AG09309 (cell line): Measurements from ENCODE around the gene IGFBP4.

ENCODE experiments used
- DNase-seq: peaks from one replicate; pipeline ENCODE4 v3.0.0-alpha.2; 2010; ENCODE audit warnings: low read depth
- H3K4me3 ChIP-seq: 2 replicates; pipeline ENCODE4 v1.5.1; 2011; ENCODE audit warnings: mild to moderate bottlenecking, low read depth, low read length, moderate library complexity; ENCODE audit not compliant: control insufficient read depth
- TF ChIP-seq, protein P1 (sequence below): IDR thresholded peaks from 2 replicates; pipeline ENCODE4 v1.5.1; 2011; ENCODE audit warnings: mild to moderate bottlenecking, low read depth, low read length, inconsistent platforms; ENCODE audit not compliant: insufficient read depth, control insufficient read depth; ENCODE audit errors: missing control alignments

Gene IGFBP4

DNA sequence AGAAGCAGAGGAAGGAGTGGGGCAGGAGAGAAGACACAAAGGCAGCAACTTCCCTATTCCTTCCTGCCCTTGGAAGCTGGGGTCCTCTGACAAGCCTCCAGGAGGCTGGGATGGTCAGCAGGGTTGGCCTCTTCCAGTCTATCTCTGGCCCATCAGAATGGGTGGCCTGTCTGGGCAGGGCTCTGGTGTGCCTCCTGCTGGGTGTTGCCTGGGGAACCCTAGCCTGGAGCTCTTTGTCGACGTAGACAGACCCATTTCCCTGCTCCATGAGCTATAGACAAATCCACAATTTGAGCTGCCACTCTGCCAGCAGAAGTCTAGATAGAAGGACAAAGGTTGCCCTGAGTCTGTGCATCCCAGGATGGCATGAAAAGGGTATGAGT, 11.4 kb downstream of the IGFBP4 start:
- H3K4me3 ChIP-seq, result no peak overlapping the region
- no peak for DNase-seq
- TF ChIP-seq, protein P1, sequence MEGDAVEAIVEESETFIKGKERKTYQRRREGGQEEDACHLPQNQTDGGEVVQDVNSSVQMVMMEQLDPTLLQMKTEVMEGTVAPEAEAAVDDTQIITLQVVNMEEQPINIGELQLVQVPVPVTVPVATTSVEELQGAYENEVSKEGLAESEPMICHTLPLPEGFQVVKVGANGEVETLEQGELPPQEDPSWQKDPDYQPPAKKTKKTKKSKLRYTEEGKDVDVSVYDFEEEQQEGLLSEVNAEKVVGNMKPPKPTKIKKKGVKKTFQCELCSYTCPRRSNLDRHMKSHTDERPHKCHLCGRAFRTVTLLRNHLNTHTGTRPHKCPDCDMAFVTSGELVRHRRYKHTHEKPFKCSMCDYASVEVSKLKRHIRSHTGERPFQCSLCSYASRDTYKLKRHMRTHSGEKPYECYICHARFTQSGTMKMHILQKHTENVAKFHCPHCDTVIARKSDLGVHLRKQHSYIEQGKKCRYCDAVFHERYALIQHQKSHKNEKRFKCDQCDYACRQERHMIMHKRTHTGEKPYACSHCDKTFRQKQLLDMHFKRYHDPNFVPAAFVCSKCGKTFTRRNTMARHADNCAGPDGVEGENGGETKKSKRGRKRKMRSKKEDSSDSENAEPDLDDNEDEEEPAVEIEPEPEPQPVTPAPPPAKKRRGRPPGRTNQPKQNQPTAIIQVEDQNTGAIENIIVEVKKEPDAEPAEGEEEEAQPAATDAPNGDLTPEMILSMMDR, result no peak

DNA sequence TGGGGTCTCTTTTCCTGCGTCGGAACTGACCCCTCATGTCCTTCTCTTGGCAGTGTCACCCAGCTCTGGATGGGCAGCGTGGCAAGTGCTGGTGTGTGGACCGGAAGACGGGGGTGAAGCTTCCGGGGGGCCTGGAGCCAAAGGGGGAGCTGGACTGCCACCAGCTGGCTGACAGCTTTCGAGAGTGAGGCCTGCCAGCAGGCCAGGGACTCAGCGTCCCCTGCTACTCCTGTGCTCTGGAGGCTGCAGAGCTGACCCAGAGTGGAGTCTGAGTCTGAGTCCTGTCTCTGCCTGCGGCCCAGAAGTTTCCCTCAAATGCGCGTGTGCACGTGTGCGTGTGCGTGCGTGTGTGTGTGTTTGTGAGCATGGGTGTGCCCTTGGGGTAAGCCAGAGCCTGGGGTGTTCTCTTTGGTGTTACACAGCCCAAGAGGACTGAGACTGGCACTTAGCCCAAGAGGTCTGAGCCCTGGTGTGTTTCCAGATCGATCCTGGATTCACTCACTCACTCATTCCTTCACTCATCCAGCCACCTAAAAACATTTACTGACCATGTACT, 13.2 kb downstream of the IGFBP4 start:
- TF ChIP-seq, protein P1, result no peak
- no peak overlapping the region for H3K4me3 ChIP-seq
- no peak for DNase-seq

DNA sequence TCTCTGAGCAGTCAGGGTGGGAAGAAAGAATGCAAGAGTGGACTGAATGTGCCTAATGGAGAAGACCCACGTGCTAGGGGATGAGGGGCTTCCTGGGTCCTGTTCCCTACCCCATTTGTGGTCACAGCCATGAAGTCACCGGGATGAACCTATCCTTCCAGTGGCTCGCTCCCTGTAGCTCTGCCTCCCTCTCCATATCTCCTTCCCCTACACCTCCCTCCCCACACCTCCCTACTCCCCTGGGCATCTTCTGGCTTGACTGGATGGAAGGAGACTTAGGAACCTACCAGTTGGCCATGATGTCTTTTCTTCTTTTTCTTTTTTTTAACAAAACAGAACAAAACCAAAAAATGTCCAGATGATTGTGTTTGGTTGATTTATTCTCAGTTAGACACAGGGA, 14.1 kb downstream of the IGFBP4 start:
- no peak for DNase-seq
- no peak overlapping the region for H3K4me3 ChIP-seq
- TF ChIP-seq, protein P1, result no peak

DNA sequence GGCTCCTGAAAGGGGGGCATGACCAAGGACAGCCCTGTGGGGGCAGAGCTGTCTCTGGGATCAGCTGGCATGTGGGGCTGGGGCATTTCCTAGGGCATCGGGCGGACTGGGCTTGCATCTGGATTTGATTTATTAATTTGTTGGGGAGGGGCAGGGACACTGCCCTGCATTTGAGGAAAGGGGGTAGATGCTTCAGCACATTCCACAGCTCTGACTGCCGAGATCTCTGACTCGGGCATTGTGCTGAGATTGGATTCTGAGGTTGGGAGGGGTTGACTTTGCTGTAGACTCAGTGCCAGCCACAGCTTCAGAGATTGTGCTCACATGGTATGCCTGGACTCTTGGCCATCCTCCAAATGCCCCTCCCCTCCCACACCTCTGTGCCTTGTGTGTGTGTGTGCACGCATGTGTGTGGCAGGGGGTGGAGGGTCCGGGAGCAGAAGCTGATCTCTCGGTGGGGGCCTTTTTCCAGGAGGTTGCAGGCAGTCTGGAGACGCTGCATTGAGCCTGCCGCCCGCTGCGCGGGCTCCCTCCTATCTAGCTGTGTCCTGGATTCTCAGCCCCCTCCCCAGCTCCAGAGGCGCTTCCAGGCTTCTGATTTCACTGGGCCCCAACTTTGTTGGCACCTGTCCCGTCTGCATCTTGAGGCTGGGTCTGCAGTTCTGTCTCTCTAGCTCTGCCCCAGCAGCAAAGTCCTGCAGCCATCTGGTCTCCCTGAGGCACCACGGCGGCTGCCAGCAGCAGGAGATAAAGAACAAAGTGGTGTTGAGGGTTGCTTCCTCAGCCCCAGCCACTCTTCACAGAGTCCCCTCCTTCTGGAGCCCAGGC, 14.9 kb downstream of the IGFBP4 start:
- TF ChIP-seq, protein P1, result no peak

DNA sequence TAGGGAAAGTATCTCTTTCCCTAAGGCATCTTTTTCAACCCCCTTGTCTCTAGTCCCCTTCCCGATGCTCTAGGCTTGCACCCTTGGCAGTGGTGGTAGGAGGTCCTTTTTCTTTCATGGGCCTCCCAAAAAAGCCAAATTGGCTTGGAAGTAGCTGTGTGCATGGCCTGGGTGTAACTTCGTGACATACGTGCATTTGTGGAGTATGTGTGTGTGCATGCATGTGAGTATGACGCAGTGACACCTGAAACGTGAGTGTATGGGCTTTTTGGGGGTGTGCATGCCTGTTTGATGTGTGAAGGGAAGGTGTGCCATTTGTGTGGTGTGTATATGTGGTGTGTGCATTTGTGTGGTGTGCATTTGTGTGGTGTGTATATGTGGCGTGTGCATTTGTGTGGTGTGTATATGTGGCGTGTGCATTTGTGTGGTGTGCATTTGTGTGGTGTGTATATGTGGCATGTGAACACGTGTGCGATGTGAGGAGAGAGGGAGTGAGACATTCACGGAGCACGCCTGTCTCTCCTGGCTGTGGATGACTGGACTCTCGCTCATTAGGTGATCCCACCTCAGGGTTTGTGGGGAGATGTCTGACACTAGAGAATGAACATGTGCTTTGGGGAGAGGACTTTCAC, 15.7 kb downstream of the IGFBP4 start:
- TF ChIP-seq, protein P1, result no peak
- no peak overlapping the region for H3K4me3 ChIP-seq
- DNase-seq, result no peak

More for the DNA sequence above, 14.9 kb downstream of the IGFBP4 start:
- peak; percentile 83 for DNase-seq
- no peak overlapping the region for H3K4me3 ChIP-seq

DNA sequence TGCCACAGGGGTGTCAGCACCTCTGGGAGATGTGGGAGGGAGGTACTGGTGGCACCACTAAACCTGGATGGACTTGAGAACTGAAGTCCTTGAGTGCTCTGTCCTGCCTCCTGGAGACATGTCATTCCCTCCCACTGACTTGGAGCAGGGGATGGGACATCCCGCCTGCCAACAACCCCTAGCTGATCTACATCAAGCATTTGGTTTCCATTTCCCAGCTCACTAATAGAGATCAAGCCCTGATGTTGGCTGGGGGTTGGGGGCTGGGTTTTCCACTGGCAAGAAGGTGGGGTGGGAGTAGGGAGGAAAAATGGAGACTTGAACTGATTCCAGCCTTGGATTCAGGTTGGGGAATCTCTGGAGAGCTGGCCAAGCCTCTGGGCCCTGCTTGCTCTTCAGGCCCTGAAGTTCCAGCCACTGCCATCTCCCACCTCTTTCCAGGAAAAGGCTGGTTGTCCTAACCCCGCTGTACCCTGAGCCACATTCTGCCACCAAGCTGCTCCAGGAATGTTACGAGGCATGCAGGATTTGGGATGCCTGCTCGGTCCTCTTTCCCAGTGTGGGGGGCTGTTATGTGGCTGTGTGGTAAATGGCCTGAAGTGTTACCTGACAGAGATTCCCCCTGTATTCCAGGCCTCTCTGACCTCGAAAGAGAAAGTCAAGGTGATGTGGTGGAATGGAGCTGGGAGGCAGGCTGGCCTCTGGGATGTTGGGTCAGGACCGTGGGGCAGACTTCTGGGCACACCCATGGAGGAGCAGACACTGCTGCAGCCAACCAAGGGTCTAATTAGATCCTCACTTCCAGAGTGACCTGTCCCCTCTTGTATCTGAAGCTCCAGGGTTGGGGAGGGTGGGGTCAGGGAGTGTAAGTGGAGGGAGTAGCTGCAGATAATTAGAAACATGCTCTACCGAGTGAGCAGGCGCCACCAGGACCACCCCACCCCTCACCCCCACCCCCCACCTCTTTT, 16.7 kb downstream of the IGFBP4 start:
- no peak overlapping the region for H3K4me3 ChIP-seq
- no peak for DNase-seq
- TF ChIP-seq, protein P1, result no peak
